Keratinocyte (primary cell): ENCODE results near the gene CNOT3. TPM values are rescaled to one million over a fixed set of nuclear protein-coding genes. Genes with fewer than 3 reads are reported as not detected.

ENCODE experiments used
- DNase-seq: peaks from one replicate; pipeline ENCODE4 v3.0.0-alpha.2; 2011; ENCODE audit warnings: low read depth, missing footprints, low spot score
- FAIRE-seq: peaks from 2 replicates; lab custom pipeline; 2011; peaks lifted over from hg19 to GRCh38; lab: Jason Lieb, UNC
- H2AFZ ChIP-seq: 2 replicates; pipeline ENCODE4 v1.6.0; 2012; ENCODE audit warnings: low read length, control low read depth, inconsistent platforms; ENCODE audit not compliant: control insufficient read depth
- H3K27ac ChIP-seq: 2 replicates; pipeline ENCODE4 v1.5.1; 2011; ENCODE audit warnings: low read length; ENCODE audit not compliant: control insufficient read depth, insufficient read depth
- H3K27me3 ChIP-seq: 3 replicates; pipeline ENCODE4 v1.6.0; 2011; ENCODE audit warnings: low read length; ENCODE audit not compliant: control insufficient read depth, insufficient read depth; ENCODE audit errors: extremely low read depth
- H3K36me3 ChIP-seq, 2 experiments: 2 replicates in 1 of 2; 3 replicates in 1 of 2; pipeline ENCODE4 v1.5.1; 2011; ENCODE audit warnings: low read length in 2 of 2, mild to moderate bottlenecking in 1 of 2; ENCODE audit not compliant: control insufficient read depth in 2 of 2, insufficient read depth in 2 of 2; ENCODE audit errors: extremely low read depth in 1 of 2
- H3K4me1 ChIP-seq: 3 replicates; pipeline ENCODE4 v1.5.1; 2011; ENCODE audit warnings: low read length; ENCODE audit not compliant: control insufficient read depth, insufficient read depth; ENCODE audit errors: extremely low read depth
- H3K4me2 ChIP-seq: 3 replicates; pipeline ENCODE4 v1.6.0; 2011; ENCODE audit warnings: low read depth, low read length; ENCODE audit not compliant: control insufficient read depth, insufficient read depth; ENCODE audit errors: extremely low read depth
- H3K4me3 ChIP-seq, 3 experiments: fragments of 200-600 bp in 1 of 3; sonication (generic) in 1 of 3; 2 replicates in 2 of 3; 3 replicates in 1 of 3; pipeline ENCODE4 v1.5.1; 2011 to 2016; ENCODE audit warnings: low read length in 3 of 3, mild to moderate bottlenecking in 3 of 3, control low read depth in 2 of 3, inconsistent platforms in 1 of 3, low read depth in 1 of 3, mixed read lengths in 1 of 3, mixed run types in 1 of 3, moderate library complexity in 1 of 3; ENCODE audit not compliant: control insufficient read depth in 2 of 3, insufficient read depth in 2 of 3; ENCODE audit errors: extremely low read depth in 1 of 3
- H3K79me2 ChIP-seq: 2 replicates; pipeline ENCODE4 v1.6.0; 2012; ENCODE audit warnings: low read length; ENCODE audit not compliant: control insufficient read depth, insufficient read depth
- H3K9ac ChIP-seq: 3 replicates; pipeline ENCODE4 v1.6.0; 2011; ENCODE audit warnings: low read length; ENCODE audit not compliant: control insufficient read depth, insufficient read depth; ENCODE audit errors: extremely low read depth
- H3K9me1 ChIP-seq: 3 replicates; pipeline ENCODE4 v1.6.0; 2011; ENCODE audit warnings: low read length; ENCODE audit not compliant: control insufficient read depth, insufficient read depth; ENCODE audit errors: extremely low read depth
- H3K9me3 ChIP-seq: 2 replicates; pipeline ENCODE4 v1.5.1; 2012; ENCODE audit warnings: low read depth, low read length; ENCODE audit not compliant: control insufficient read depth
- H4K20me1 ChIP-seq: 3 replicates; pipeline ENCODE4 v1.6.0; 2011; ENCODE audit warnings: low read length; ENCODE audit not compliant: control insufficient read depth, insufficient read depth; ENCODE audit errors: extremely low read depth
- CTCF ChIP-seq, 3 experiments: IDR thresholded peaks in 1 of 3; conservative IDR thresholded peaks in 1 of 3; optimal IDR thresholded peaks in 1 of 3; 2 replicates in 2 of 3; 3 replicates in 1 of 3; pipeline versions ENCODE3 to v1.5.1; 2011; ENCODE audit warnings: low read length in 3 of 3, mild to moderate bottlenecking in 3 of 3, moderate library complexity in 2 of 3, control low read depth in 1 of 3, inconsistent platforms in 1 of 3; ENCODE audit not compliant: insufficient read depth in 2 of 3; ENCODE audit errors: extremely low read depth in 1 of 3
- EZH2 ChIP-seq: IDR thresholded peaks from one replicate; pipeline ENCODE4 v1.6.1; 2012; ENCODE audit warnings: inconsistent platforms, mild to moderate bottlenecking, low read length, moderate library complexity
- dilution Hi-C: fragments of 300-500 bp; cut with MboI; formaldehyde crosslinking; loops from one replicate; pipeline ENCODE4 v1.7.0; 2020; ENCODE audit warnings: low sequenced_read_pairs; ENCODE audit not compliant: extremely low pct_ligation_motif_present
- polyA plus RNA-seq, 5 experiments: library from polyadenylated mRNA; depleted of rRNA in 3 of 5; stranded (reverse) in 3 of 5; stranded (forward) in 1 of 5; unstranded in 1 of 5; fragments of >200 nt; gene quantifications; 1 replicate in 1 of 5; 2 replicates in 3 of 5; 3 replicates in 1 of 5; pipeline versions ENCODE4 v1.2.1 to v1.2.3, GENCODE V29; 2011 to 2012; ENCODE audit warnings: missing spikeins in 2 of 5, low read depth in 1 of 5, low replicate concordance in 1 of 5

The CNOT3 gene
- polyA plus RNA-seq, 1 donor (not counting 4 experiments of a cell fraction or from before 2014, with no cell fraction given) = 8.6 TPM

DNA sequence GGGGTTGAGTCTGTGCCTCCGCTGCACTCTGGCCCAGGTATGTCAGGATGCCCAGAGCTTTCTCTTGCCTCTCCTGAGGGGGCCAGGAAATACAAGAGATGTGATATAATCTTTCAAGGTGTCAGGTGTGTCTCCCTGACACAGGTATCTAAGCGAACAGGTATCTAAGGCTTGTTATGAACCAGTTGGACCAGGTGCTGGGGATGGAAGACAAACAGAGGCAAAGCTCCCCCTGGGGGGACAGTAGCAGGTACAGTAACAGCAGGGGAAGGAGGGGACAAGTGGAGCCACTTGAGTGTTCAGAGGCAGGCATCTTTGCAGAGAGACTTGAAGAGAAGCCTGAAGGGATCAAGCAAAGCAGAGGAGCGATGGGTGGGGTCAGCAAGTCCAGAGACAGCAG is 19.4 kb downstream of the CNOT3 start:
- H3K9ac ChIP-seq = no peak overlapping the region
- no peaks in the 10 kb centered on the region for H3K27me3 ChIP-seq
- no peak overlapping the region for H2AFZ ChIP-seq
- H3K4me2 ChIP-seq = no peak overlapping the region
- H4K20me1 ChIP-seq = peaks cover 5% of the 10 kb centered on the region
- peaks cover 27 to 35% of the 10 kb centered on the region in 2 experiments for H3K36me3 ChIP-seq
- H3K4me3 ChIP-seq = no peak overlapping the region
- dilution Hi-C loops = no loop called here
- H3K9me1 ChIP-seq = no peaks in the 10 kb centered on the region
- DNase-seq (no peak), FAIRE-seq (no peak)
- TF ChIP-seq EZH2 (no peak), CTCF (optimal IDR thresholded peaks at IDR 0.05 in 1 of 3, IDR thresholded peaks at IDR 0.05 in 1 of 3, conservative IDR thresholded peaks at IDR 0.05 in 1 of 3; ENCODE audit: extremely low read depth in 1 of 3, insufficient read depth in 2 of 3, low read length in 3 of 3) (no peak)
- H3K4me1 ChIP-seq = peaks cover 22% of the 10 kb centered on the region
- H3K27ac ChIP-seq = no peak overlapping the region
- peaks cover 7% of the 10 kb centered on the region for H3K79me2 ChIP-seq
- no peaks in the 10 kb centered on the region for H3K9me3 ChIP-seq

DNA sequence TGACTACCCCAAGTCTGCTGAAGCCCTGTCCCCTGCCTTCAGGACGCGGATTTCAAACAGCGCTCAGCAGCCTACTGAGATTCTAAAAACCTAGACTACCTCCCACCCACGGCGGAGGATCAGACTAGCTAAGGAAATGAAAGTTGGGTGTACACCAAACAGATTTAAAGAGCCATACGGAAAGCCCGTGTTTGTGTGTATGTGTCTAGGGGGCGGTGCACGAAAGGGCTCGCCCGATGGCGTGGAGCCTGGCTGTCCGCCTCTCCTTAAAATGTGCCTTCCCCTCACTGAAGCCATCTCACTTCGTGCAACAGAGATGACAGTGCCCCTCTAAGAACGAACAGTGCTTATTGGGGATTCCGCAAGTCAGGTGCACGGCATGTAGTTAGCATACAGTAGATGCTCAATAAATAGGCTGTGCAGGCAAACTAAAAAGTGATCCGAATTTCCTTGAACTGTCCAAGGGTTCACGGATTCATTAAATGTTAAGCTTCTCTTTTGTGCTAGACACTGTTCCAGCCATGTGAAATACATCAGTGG is 21.3 kb downstream of the CNOT3 start:
- Histone ChIP-seq H3K4me3 (peak overlapping the region; percentile 57 to 95 (median 85)), H3K36me3 (peaks cover 17 to 21% of the 10 kb centered on the region in 2 experiments), H4K20me1 (peaks cover 5% of the 10 kb centered on the region), H3K9ac (peak overlapping the region; percentile 92), H3K4me1 (peaks cover 24% of the 10 kb centered on the region), H3K27me3 (no peaks in the 10 kb centered on the region), H3K79me2 (peaks cover 7% of the 10 kb centered on the region), H3K27ac (peak overlapping the region; percentile 90), H3K4me2 (peak overlapping the region; percentile 98), H3K9me3 (no peaks in the 10 kb centered on the region), H3K9me1 (no peaks in the 10 kb centered on the region), H2AFZ (peak overlapping the region; percentile 89)
- DNase-seq (no peak), FAIRE-seq (peak; percentile 64)
- TF ChIP-seq CTCF (optimal IDR thresholded peaks at IDR 0.05 in 1 of 3, IDR thresholded peaks at IDR 0.05 in 1 of 3, conservative IDR thresholded peaks at IDR 0.05 in 1 of 3; ENCODE audit: extremely low read depth in 1 of 3, insufficient read depth in 2 of 3, low read length in 3 of 3) (peak in 1 of 3 experiments; percentile 8), EZH2 (no peak)
- dilution Hi-C loops = no loop called here
